Left colon (tissue), 2 donors: ENCODE measurements around the gene NLRC3. TPM values are rescaled to one million over a fixed set of nuclear protein-coding genes. Genes with fewer than 3 reads are reported as not detected.

Experiments
- ATAC-seq: fragments of 200-7000 bp; cut with Tn5 transposase; one replicate; pipeline ENCODE4 v1.9.1; 2020; ENCODE audit warnings: mild to moderate bottlenecking, moderate library complexity
- DNase-seq, 2 donors: peaks; one replicate each; pipeline ENCODE4 v3.0.0-alpha.2; 2020
- intact Hi-C, 2 donors: fragments of 100-400 bp; cut with DNase I in 1 of 2; cut with micrococcal nuclease in 1 of 2; formaldehyde crosslinking; loops; one replicate each; pipeline versions ENCODE4 v1.11.2 to v1.14.0; 2022; cut with DNase I, micrococcal nuclease
- total RNA-seq, 2 donors: library from RNA; stranded (reverse); fragmentation: NEBNext Ultra II Directional; extraction: Animal tissue kit (Norgen Biotek cat#: 25700); gene quantifications; one replicate each; pipeline ENCODE4 v1.2.1, GENCODE V29; 2021
- donor health status: DM: no; HTN: no; CAD: no.
- donor health status: DM: yes; HTN: yes; CAD: no.

Gene NLRC3
- total RNA-seq, 2 donors from 2014 or later = 1.3 to 1.4 TPM

- intact Hi-C loops = no loop called here
- no peak for ATAC-seq
- no peak for DNase-seq
Observed at GRCh38 chr16:3582276-3583165, 5.3 kb upstream of the NLRC3 start.

GRCh38 chr16:3581392-3581791 is 4.2 kb upstream of the NLRC3 start:
- DNase-seq = no peak
- no peak for ATAC-seq
- intact Hi-C loops = no loop called here

GRCh38 chr16:3580686-3581085 is 3.5 kb upstream of the NLRC3 start:
- DNase-seq = no peak
- ATAC-seq = no peak
- intact Hi-C loops = no loop called here

- ATAC-seq (no peak), DNase-seq (no peak)
- intact Hi-C loops = no loop called here
Observed at GRCh38 chr16:3580251-3580651, 3.0 kb upstream of the NLRC3 start.

GRCh38 chr16:3579776-3580175 is 2.6 kb upstream of the NLRC3 start:
- ATAC-seq (no peak), DNase-seq (no peak)
- intact Hi-C loops = no loop called here

- ATAC-seq (peak; percentile 42), DNase-seq (peak in 1 of 2 donors; percentile 54)
- intact Hi-C loops = no loop called here
Observed at GRCh38 chr16:3578610-3579551, 1.7 kb upstream of the NLRC3 start.

GRCh38 chr16:3578121-3578520 is 918 bp upstream of the NLRC3 start:
- peak; percentile 24 for ATAC-seq
- intact Hi-C loops = no loop called here
- DNase-seq = no peak

GRCh38 chr16:3576211-3576610 is 992 bp downstream of the NLRC3 start:
- intact Hi-C loops = no loop called here
- ATAC-seq (no peak), DNase-seq (no peak)

GRCh38 chr16:3575491-3575890 is 1.7 kb downstream of the NLRC3 start:
- no peak for ATAC-seq
- DNase-seq = no peak
- intact Hi-C loops = no loop called here

GRCh38 chr16:3574195-3574594 is 3.0 kb downstream of the NLRC3 start:
- ATAC-seq = no peak
- DNase-seq = no peak
- intact Hi-C loops = no loop called here

GRCh38 chr16:3573146-3573815 is 3.9 kb downstream of the NLRC3 start:
- intact Hi-C loops = no loop called here

GRCh38 chr16:3570420-3571062 is 6.7 kb downstream of the NLRC3 start:
- ATAC-seq = no peak
- intact Hi-C loops = no loop called here
- no peak for DNase-seq

More at GRCh38 chr16:3573146-3573815, 3.9 kb downstream of the NLRC3 start:
- DNase-seq = no peak
- no peak for ATAC-seq

GRCh38 chr16:3569851-3570250 is 7.4 kb downstream of the NLRC3 start:
- intact Hi-C loops = no loop called here
- ATAC-seq = no peak
- no peak for DNase-seq

GRCh38 chr16:3566990-3567389 is 10.2 kb downstream of the NLRC3 start:
- DNase-seq = no peak
- intact Hi-C loops = no loop called here
- ATAC-seq = no peak

- ATAC-seq (no peak), DNase-seq (no peak)
- intact Hi-C loops = no loop called here
Observed at GRCh38 chr16:3564889-3565141, 12.4 kb downstream of the NLRC3 start.

- DNase-seq (no peak), ATAC-seq (no peak)
- intact Hi-C loops = no loop called here
Observed at GRCh38 chr16:3564130-3564888, 12.9 kb downstream of the NLRC3 start.

- DNase-seq = no peak
- ATAC-seq = no peak
- intact Hi-C loops = no loop called here
Observed at GRCh38 chr16:3562914-3563480, 14.2 kb downstream of the NLRC3 start.

GRCh38 chr16:3561626-3562025 is 15.6 kb downstream of the NLRC3 start:
- ATAC-seq (no peak), DNase-seq (no peak)

More at GRCh38 chr16:3561626-3562025, 15.6 kb downstream of the NLRC3 start:
- intact Hi-C loops = no loop called here
